ENCODE data around the gene MRPS12.

The MRPS12 gene

GRCh38 chr19:38970664-38971532 is 40.2 kb downstream of the MRPS12 start:
- Histone ChIP-seq H3K36me3 (ENCODE audit: insufficient read depth, low read depth, low read length) (peaks cover 6% of the 10 kb centered on the region; the same call in 1 of the 2 replicates), H3K27me3 (ENCODE audit: insufficient read depth, low read length) (peaks cover 6% of the 10 kb centered on the region; the same call in 1 of the 2 replicates), H3K4me3 (ENCODE audit: low read length) (no peak overlapping the region), H3K9ac (ENCODE audit: low read depth, low read length) (no peak overlapping the region), H3K4me1 (ENCODE audit: insufficient read depth, low read length) (peaks cover 5% of the 10 kb centered on the region; the same call in 1 of the 2 replicates), H3K27ac (ENCODE audit: low read length) (no peak overlapping the region), H3K9me3 (ENCODE audit: insufficient read depth, low read depth, low read length) (no peaks in the 10 kb centered on the region)

- Histone ChIP-seq H3K4me1 (ENCODE audit: insufficient read depth, low read length) (peaks cover 10% of the 10 kb centered on the region; the same call in 1 of the 2 replicates), H3K9me3 (ENCODE audit: insufficient read depth, low read depth, low read length) (no peaks in the 10 kb centered on the region), H3K27ac (ENCODE audit: low read length) (no peak overlapping the region), H3K9ac (ENCODE audit: low read depth, low read length) (no peak overlapping the region), H3K27me3 (ENCODE audit: insufficient read depth, low read length) (peaks cover 6% of the 10 kb centered on the region; the same call in 1 of the 2 replicates), H3K36me3 (ENCODE audit: insufficient read depth, low read depth, low read length) (peaks cover 6% of the 10 kb centered on the region; the same call in 1 of the 2 replicates), H3K4me3 (ENCODE audit: low read length) (no peak overlapping the region)
Measured at GRCh38 chr19:38971672-38972071, 40.9 kb downstream of the MRPS12 start.

GRCh38 chr19:38974624-38975213 is 44.0 kb downstream of the MRPS12 start:
- H3K4me3 ChIP-seq (ENCODE audit: low read length) = peak overlapping the region; percentile 73

GRCh38 chr19:38975214-38975860 is 44.6 kb downstream of the MRPS12 start, which contains the start of gene FBXO17:
Gene FBXO17 (minus strand): TSS chr19:38975742. CDS start chr19:38950319, 25,423 bp downstream.
- Histone ChIP-seq H3K4me3 (ENCODE audit: low read length) (peak within 1 kb of the TSS; percentile 73), H3K4me1 (ENCODE audit: insufficient read depth, low read length) (peaks cover 10% of the 10 kb centered on the region; the same call in 1 of the 2 replicates)

More at GRCh38 chr19:38974624-38975213, 44.0 kb downstream of the MRPS12 start:
- H3K27me3 ChIP-seq (ENCODE audit: insufficient read depth, low read length) = peaks cover 6% of the 10 kb centered on the region; the same call in 1 of the 2 replicates
- no peak overlapping the region for H3K27ac ChIP-seq (ENCODE audit: low read length)
- H3K4me1 ChIP-seq (ENCODE audit: insufficient read depth, low read length) = peaks cover 10% of the 10 kb centered on the region; the same call in 1 of the 2 replicates
- no peaks in the 10 kb centered on the region for H3K9me3 ChIP-seq (ENCODE audit: insufficient read depth, low read depth, low read length)
- H3K9ac ChIP-seq (ENCODE audit: low read depth, low read length) = peak overlapping the region; percentile 71; the same call in 1 of the 2 replicates
- H3K36me3 ChIP-seq (ENCODE audit: insufficient read depth, low read depth, low read length) = no peaks in the 10 kb centered on the region

GRCh38 chr19:38975861-38976271 is 45.1 kb downstream of the MRPS12 start:
- peaks cover 6% of the 10 kb centered on the region; the same call in 1 of the 2 replicates for H3K27me3 ChIP-seq (ENCODE audit: insufficient read depth, low read length)
- H3K9me3 ChIP-seq (ENCODE audit: insufficient read depth, low read depth, low read length) = peaks cover 5% of the 10 kb centered on the region; the same call in 1 of the 2 replicates
- H3K4me3 ChIP-seq (ENCODE audit: low read length) = peak overlapping the region; percentile 67
- H3K27ac ChIP-seq (ENCODE audit: low read length) = no peak overlapping the region
- H3K36me3 ChIP-seq (ENCODE audit: insufficient read depth, low read depth, low read length) = no peaks in the 10 kb centered on the region
- peak overlapping the region; percentile 59; the same call in 1 of the 2 replicates for H3K9ac ChIP-seq (ENCODE audit: low read depth, low read length)
- H3K4me1 ChIP-seq (ENCODE audit: insufficient read depth, low read length) = peaks cover 10% of the 10 kb centered on the region; the same call in 1 of the 2 replicates

More at GRCh38 chr19:38975214-38975860, 44.6 kb downstream of the MRPS12 start, which contains the start of gene FBXO17:
- Histone ChIP-seq H3K36me3 (ENCODE audit: insufficient read depth, low read depth, low read length) (no peaks in the 10 kb centered on the region), H3K27ac (ENCODE audit: low read length) (no peak within 1 kb of the TSS), H3K27me3 (ENCODE audit: insufficient read depth, low read length) (peaks cover 6% of the 10 kb centered on the region; the same call in 1 of the 2 replicates), H3K9me3 (ENCODE audit: insufficient read depth, low read depth, low read length) (peaks cover under 1% of the 10 kb centered on the region; the same call in 1 of the 2 replicates), H3K9ac (ENCODE audit: low read depth, low read length) (peak within 1 kb of the TSS; percentile 71; the same call in 1 of the 2 replicates)

- peaks cover 6% of the 10 kb centered on the region; the same call in 1 of the 2 replicates for H3K27me3 ChIP-seq (ENCODE audit: insufficient read depth, low read length)
- no peak overlapping the region for H3K9ac ChIP-seq (ENCODE audit: low read depth, low read length)
- no peaks in the 10 kb centered on the region for H3K36me3 ChIP-seq (ENCODE audit: insufficient read depth, low read depth, low read length)
- no peak overlapping the region for H3K4me3 ChIP-seq (ENCODE audit: low read length)
- peaks cover 9% of the 10 kb centered on the region; the same call in 1 of the 2 replicates for H3K9me3 ChIP-seq (ENCODE audit: insufficient read depth, low read depth, low read length)
- peaks cover 10% of the 10 kb centered on the region; the same call in 1 of the 2 replicates for H3K4me1 ChIP-seq (ENCODE audit: insufficient read depth, low read length)
- H3K27ac ChIP-seq (ENCODE audit: low read length) = no peak overlapping the region
Measured at GRCh38 chr19:38977445-38978325, 46.9 kb downstream of the MRPS12 start.

- no peaks in the 10 kb centered on the region for H3K36me3 ChIP-seq (ENCODE audit: insufficient read depth, low read depth, low read length)
- H3K4me3 ChIP-seq (ENCODE audit: low read length) = no peak overlapping the region
- H3K9ac ChIP-seq (ENCODE audit: low read depth, low read length) = no peak overlapping the region
- no peak overlapping the region for H3K27ac ChIP-seq (ENCODE audit: low read length)
- peaks cover 6% of the 10 kb centered on the region; the same call in 1 of the 2 replicates for H3K27me3 ChIP-seq (ENCODE audit: insufficient read depth, low read length)
- H3K9me3 ChIP-seq (ENCODE audit: insufficient read depth, low read depth, low read length) = peaks cover 9% of the 10 kb centered on the region; the same call in 1 of the 2 replicates
- peaks cover 10% of the 10 kb centered on the region; the same call in 1 of the 2 replicates for H3K4me1 ChIP-seq (ENCODE audit: insufficient read depth, low read length)
Measured at GRCh38 chr19:38978326-38978689, 47.6 kb downstream of the MRPS12 start.

- Histone ChIP-seq H3K9me3 (ENCODE audit: insufficient read depth, low read depth, low read length) (peaks cover 9% of the 10 kb centered on the region; the same call in 1 of the 2 replicates), H3K4me3 (ENCODE audit: low read length) (no peak overlapping the region), H3K36me3 (ENCODE audit: insufficient read depth, low read depth, low read length) (no peaks in the 10 kb centered on the region), H3K27ac (ENCODE audit: low read length) (no peak overlapping the region), H3K27me3 (ENCODE audit: insufficient read depth, low read length) (peaks cover 2% of the 10 kb centered on the region; the same call in 1 of the 2 replicates), H3K9ac (ENCODE audit: low read depth, low read length) (no peak overlapping the region), H3K4me1 (ENCODE audit: insufficient read depth, low read length) (peaks cover 5% of the 10 kb centered on the region; the same call in 1 of the 2 replicates)
Measured at GRCh38 chr19:38979812-38980211, 49.1 kb downstream of the MRPS12 start.

GRCh38 chr19:38980583-38981374 is 50.0 kb downstream of the MRPS12 start:
- Histone ChIP-seq H3K9ac (ENCODE audit: low read depth, low read length) (no peak overlapping the region), H3K27ac (ENCODE audit: low read length) (no peak overlapping the region), H3K4me3 (ENCODE audit: low read length) (no peak overlapping the region), H3K36me3 (ENCODE audit: insufficient read depth, low read depth, low read length) (no peaks in the 10 kb centered on the region), H3K4me1 (ENCODE audit: insufficient read depth, low read length) (peaks cover 5% of the 10 kb centered on the region; the same call in 1 of the 2 replicates), H3K27me3 (ENCODE audit: insufficient read depth, low read length) (no peaks in the 10 kb centered on the region), H3K9me3 (ENCODE audit: insufficient read depth, low read depth, low read length) (peaks cover 9% of the 10 kb centered on the region; the same call in 1 of the 2 replicates)
